ENCODE results near the gene SLC44A3.

SLC44A3 gene

GRCh38 chr1:94852788-94853187, 32.6 kb downstream of the SLC44A3 start:
- DNase-seq (ENCODE audit: low spot score) = no peak

GRCh38 chr1:94854458-94855306, 34.5 kb downstream of the SLC44A3 start:
- peak; percentile 93 for TF ChIP-seq CTCF (IDR thresholded peaks at IDR 0.05; ENCODE audit: extremely low read depth, missing control alignments)
- peak; percentile 87 for DNase-seq (ENCODE audit: low spot score)

More at GRCh38 chr1:94852788-94853187, 32.6 kb downstream of the SLC44A3 start:
- no peak for TF ChIP-seq CTCF (IDR thresholded peaks at IDR 0.05; ENCODE audit: extremely low read depth, missing control alignments)

GRCh38 chr1:94855307-94855700, 35.1 kb downstream of the SLC44A3 start:
- DNase-seq (ENCODE audit: low spot score) = no peak
- TF ChIP-seq CTCF (IDR thresholded peaks at IDR 0.05; ENCODE audit: extremely low read depth, missing control alignments) = no peak

GRCh38 chr1:94856004-94856403, 35.8 kb downstream of the SLC44A3 start:
- TF ChIP-seq CTCF (IDR thresholded peaks at IDR 0.05; ENCODE audit: extremely low read depth, missing control alignments) = no peak
- DNase-seq (ENCODE audit: low spot score) = no peak

- DNase-seq (ENCODE audit: low spot score) = no peak
- no peak for TF ChIP-seq CTCF (IDR thresholded peaks at IDR 0.05; ENCODE audit: extremely low read depth, missing control alignments)
These were observed 36.7 kb downstream of the SLC44A3 start for GRCh38 chr1:94856868-94857267.

GRCh38 chr1:94858276-94858675, 38.1 kb downstream of the SLC44A3 start:
- no peak for DNase-seq (ENCODE audit: low spot score)
- no peak for TF ChIP-seq CTCF (IDR thresholded peaks at IDR 0.05; ENCODE audit: extremely low read depth, missing control alignments)

- DNase-seq (ENCODE audit: low spot score) = no peak
- no peak for TF ChIP-seq CTCF (IDR thresholded peaks at IDR 0.05; ENCODE audit: extremely low read depth, missing control alignments)
These were observed 39.0 kb downstream of the SLC44A3 start for GRCh38 chr1:94859174-94859573.

All from GM20000 (cell line).